Hematopoietic multipotent progenitor cell (in vitro differentiated cells): ENCODE measurements around the gene GAPDH. TPM values are rescaled to one million over a fixed set of nuclear protein-coding genes. Genes with fewer than 3 reads are reported as not detected.
A peak's percentile ranks its signal among the peaks of the same experiment; 100 is the strongest.

Experiments used
- small RNA-seq: library from RNA; depleted of rRNA; stranded (forward); fragments of <200 nt; gene quantifications from one replicate; pipeline ENCODE3, GENCODE V24; 2012
- total RNA-seq: library from RNA; depleted of rRNA; stranded (reverse); fragments of >200 nt; gene quantifications from one replicate; pipeline ENCODE4 v1.2.3, GENCODE V29; 2012

The GAPDH gene
- total RNA-seq, 1 donor: 7,142 TPM

Small RNA genes lying within 50 kb of the gene (small RNA-seq; reads per million reads assigned to genes)
- 98.2 reads per million, percentile 97 among the genes with 10 or more reads in this experiment for gene SCARNA11

Other genes with a start within 250 kb of the GAPDH start
- gene PLEKHG6, start 223.8 kb upstream of the GAPDH start, total RNA-seq: 13.7 TPM
- 217 TPM for gene TNFRSF1A, start 192.4 kb upstream of the GAPDH start, total RNA-seq
- 0.81 TPM for gene SCNN1A, start 159.0 kb upstream of the GAPDH start, total RNA-seq
- 60.6 TPM for gene LTBR, start 150.4 kb upstream of the GAPDH start, total RNA-seq
- 1.1 TPM for gene CD27, start 89.6 kb upstream of the GAPDH start, total RNA-seq
- 114 TPM for gene TAPBPL, start 82.5 kb upstream of the GAPDH start, total RNA-seq
- 11.8 TPM for gene VAMP1, start 63.8 kb upstream of the GAPDH start, total RNA-seq
- gene MRPL51, start 41.3 kb upstream of the GAPDH start, total RNA-seq: 29.1 TPM
- 41.5 TPM for gene NCAPD2, start 40.4 kb upstream of the GAPDH start, total RNA-seq
- 13.5 TPM for gene IFFO1, start 21.5 kb downstream of the GAPDH start, total RNA-seq
- 39.9 TPM for gene NOP2, start 33.8 kb downstream of the GAPDH start, total RNA-seq
- gene CHD4, start 72.9 kb downstream of the GAPDH start, total RNA-seq: 305 TPM
- gene LPAR5, start 101.4 kb downstream of the GAPDH start, total RNA-seq: 3.8 TPM
- 15.9 TPM for gene ACRBP, start 112.9 kb downstream of the GAPDH start, total RNA-seq
- gene ING4, start 128.6 kb downstream of the GAPDH start, total RNA-seq: 57.6 TPM
- 48.7 TPM for gene ZNF384, start 154.9 kb downstream of the GAPDH start, total RNA-seq
- under 0.01 TPM for gene PIANP, start 166.3 kb downstream of the GAPDH start, total RNA-seq
- gene COPS7A, start 189.5 kb downstream of the GAPDH start, total RNA-seq: 55.7 TPM
- 213 TPM for gene MLF2, start 218.6 kb downstream of the GAPDH start, total RNA-seq
- gene PTMS, start 231.8 kb downstream of the GAPDH start, total RNA-seq: 27.7 TPM
- gene LAG3, start 238.0 kb downstream of the GAPDH start, total RNA-seq: 12.1 TPM